Right lobe of liver (tissue), 6 donors: Measurements from ENCODE around the gene PSORS1C2. TPM values are rescaled to one million over a fixed set of nuclear protein-coding genes. Genes with fewer than 3 reads are reported as not detected.
"Not testable (repeated sequence)": the region's sequence is repeated elsewhere in the genome, so short reads cannot be mapped to it uniquely, and the experiment has no call there.

Source experiments
- ATAC-seq, 4 donors: fragments of 200-7000 bp; cut with Tn5 transposase; one replicate each; pipeline ENCODE4 v1.9.1; 2020; ENCODE audit warnings: mild to moderate bottlenecking in 4 of 4, moderate library complexity in 4 of 4
- DNase-seq, 3 donors: peaks; one replicate each; pipeline ENCODE4 v3.0.0-alpha.2; 2020
- H3K27ac ChIP-seq, 3 donors: fragments of 200-600 bp; one replicate each; pipeline ENCODE4 v1.8.0; 2022
- H3K27me3 ChIP-seq, 2 donors: fragments of 200-600 bp; one replicate each; pipeline ENCODE4 v1.8.0; 2022
- H3K36me3 ChIP-seq, 4 donors: fragments of 200-600 bp; sonication (generic) in 1 of 4; one replicate each; pipeline versions ENCODE4 v1.5.1 to v1.8.0; 2017 to 2022; ENCODE audit warnings: control low read depth in 1 of 4
- H3K4me1 ChIP-seq, 4 donors: fragments of 200-600 bp; sonication (generic) in 1 of 4; one replicate each; pipeline versions ENCODE4 v1.5.1 to v1.8.0; 2017 to 2022; ENCODE audit warnings: control low read depth in 1 of 4
- H3K4me3 ChIP-seq, 3 donors: fragments of 200-600 bp; one replicate each; pipeline ENCODE4 v1.8.0; 2022
- H3K9me3 ChIP-seq, 4 donors: fragments of 200-600 bp; sonication (generic) in 1 of 4; one replicate each; pipeline versions ENCODE4 v1.5.1 to v1.8.0; 2017 to 2022; ENCODE audit warnings: control low read depth in 1 of 4
- CTCF ChIP-seq, 4 donors: fragments of 200-600 bp in 3 of 4; fragments of 450-650 bp in 1 of 4; IDR thresholded peaks; one replicate each; pipeline versions ENCODE4 v1.5.1 to v1.8.0; 2016 to 2022; ENCODE audit warnings: antibody characterized with exemption in 4 of 4, mild to moderate bottlenecking in 2 of 4
- POLR2A ChIP-seq: fragments of 450-650 bp; IDR thresholded peaks from one replicate; pipeline ENCODE4 v1.6.1; 2017; ENCODE audit warnings: antibody characterized with exemption, mild to moderate bottlenecking
- WGBS: methylation state at CpG from one replicate; pipeline ENCODE4 v1.1.6; 2018; ENCODE audit warnings: low coverage, low lambda C conversion rate; ENCODE audit not compliant: insufficient coverage; ENCODE audit errors: missing lambda C conversion rate; 5-methylcytosine and 5-hydroxymethylcytosine counted together
- intact Hi-C, 2 donors: fragments of 100-400 bp; cut with DNase I; formaldehyde crosslinking; loops; one replicate each; pipeline versions ENCODE4 v1.11.2 to v1.14.1; 2022
- long read RNA-seq: library from polyadenylated mRNA; unstranded; transcript quantifications from one replicate; pipeline ENCODE4 v2.0.0, GENCODE V29; 2019
- total RNA-seq, 6 experiments: library from RNA; depleted of rRNA in 2 of 6; stranded (reverse); fragments of >200 nt in 2 of 6; fragmentation: NEBNext Ultra II Directional in 3 of 6; extraction: Animal tissue kit (Norgen Biotek cat#: 25700) in 3 of 6; gene quantifications; one replicate each; pipeline versions ENCODE4 v1.1.0 to v1.2.4, GENCODE V29; 2016 to 2023
- donor health status: DM: no; HTN: yes; CAD: no.
- donor health status: DM: no; HTN: no; CAD: no.
- donor health status: DM: no; HTN: no; CAD: no.
- donor health status: DM: no; HTN: yes; CAD: no.
- donor health status: DM: no; HTN: yes; CAD: no.

The PSORS1C2 gene
- total RNA-seq: not detected
- long read RNA-seq: 0 reads

- Histone ChIP-seq H3K27ac (no peak within 1 kb of the TSS), H3K4me3 (no peak within 1 kb of the TSS), H3K36me3 (no peaks in the 10 kb centered on the region), H3K27me3 (no peaks in the 10 kb centered on the region), H3K9me3 (no peaks in the 10 kb centered on the region), H3K4me1 (no peaks in the 10 kb centered on the region)
- no peak for TF ChIP-seq CTCF (IDR thresholded peaks at IDR 0.05)
- no peak for TF ChIP-seq POLR2A
- intact Hi-C loops: loop anchor here (5.0 to 10.0 kb wide), 3 partner anchors 53 to 238 kb away; no protein-coding TSS in a partner anchor
- no peak for DNase-seq
- no peak for ATAC-seq
- no CpG with 5 or more reads among the region's 4 CpGs for WGBS
Measured at GRCh38 chr6:31138982-31139381, at the start of gene PSORS1C2. PSORS1C2 (minus strand) TSS chr6:31139066; CDS start chr6:31139026, 40 bp downstream.

DNA sequence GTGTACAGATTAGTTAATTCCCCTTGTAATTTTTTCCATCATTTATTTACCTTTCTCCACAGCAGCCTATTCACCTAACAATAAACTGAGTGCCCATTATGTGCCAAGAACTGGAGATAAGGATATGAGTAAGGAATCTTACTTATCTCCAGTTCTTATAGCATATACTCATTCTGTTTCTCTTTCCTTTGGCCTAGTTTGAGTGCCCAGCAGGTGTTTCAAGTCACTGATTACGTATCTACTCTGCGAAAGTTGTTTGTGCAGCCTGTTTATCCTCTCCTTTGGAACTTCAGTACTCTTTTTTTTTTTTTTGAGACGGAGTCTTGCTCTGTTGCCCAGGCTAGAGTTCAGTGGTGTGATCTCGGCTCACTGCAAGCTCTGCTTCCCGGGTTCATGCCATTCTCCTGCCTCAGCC is 48.9 kb upstream of the PSORS1C2 start:
- no peak overlapping the region for H3K27ac ChIP-seq

GRCh38 chr6:31186052-31186734 is 47.3 kb upstream of the PSORS1C2 start:
- H3K4me3 ChIP-seq: peak overlapping the region; percentile 25 to 52 (median 50)
- no peaks in the 10 kb centered on the region for H3K27me3 ChIP-seq
- H3K4me1 ChIP-seq: peaks cover 0 to 14% (median 3%) of the 10 kb centered on the region in 4 donors
- peak; percentile 84 to 89 (median 86) for ATAC-seq
- peak; percentile 86 to 90 (median 88) for DNase-seq
- intact Hi-C loops: no loop called here
- TF ChIP-seq POLR2A (peak; percentile 55), CTCF (IDR thresholded peaks at IDR 0.05) (no peak)
- WGBS: 30% methylated on average over 17 of the region's 24 CpGs
- no peaks in the 10 kb centered on the region for H3K9me3 ChIP-seq
- H3K36me3 ChIP-seq: no peaks in the 10 kb centered on the region
- H3K27ac ChIP-seq: peak overlapping the region; percentile 87 to 96 (median 91)

More for the DNA sequence above, 48.9 kb upstream of the PSORS1C2 start:
- ATAC-seq (peak in 1 of 4 donors; percentile 11), DNase-seq (no peak)
- no peak for TF ChIP-seq CTCF (IDR thresholded peaks at IDR 0.05)
- no peak for TF ChIP-seq POLR2A
- intact Hi-C loops: no loop called here
- 87% methylated on average over 5 of the region's 5 CpGs for WGBS
- Histone ChIP-seq H3K9me3 (no peaks in the 10 kb centered on the region), H3K4me3 (no peak overlapping the region), H3K36me3 (no peaks in the 10 kb centered on the region), H3K27me3 (no peaks in the 10 kb centered on the region), H3K4me1 (peaks cover 0 to 14% (median 3%) of the 10 kb centered on the region in 4 donors)

DNA sequence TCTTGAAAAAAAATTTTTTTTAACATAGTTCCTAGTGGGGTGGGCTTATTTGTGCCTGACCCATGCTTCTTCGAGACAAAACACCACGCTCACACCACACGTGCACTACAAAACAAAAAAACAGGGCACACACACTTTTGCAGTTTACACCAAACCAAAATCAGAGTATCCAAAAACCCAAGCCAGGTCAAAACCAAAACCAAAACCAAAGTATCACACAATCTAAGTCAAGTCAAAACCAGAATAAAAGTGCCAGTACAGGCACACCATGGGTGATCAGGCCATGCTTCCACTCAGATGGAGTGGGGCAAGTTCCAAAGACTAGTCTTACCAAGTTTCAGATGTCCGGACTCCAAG is 46.8 kb upstream of the PSORS1C2 start:
- intact Hi-C loops, DNase-seq, H3K27me3 ChIP-seq, H3K9me3 ChIP-seq, H3K36me3 ChIP-seq: not testable (repeated sequence)
- ATAC-seq: peak; percentile 56 to 60 (median 60)
- Histone ChIP-seq H3K4me1 (peaks cover 0 to 14% (median 3%) of the 10 kb centered on the region in 4 donors), H3K4me3 (peak overlapping the region; percentile 25 to 52 (median 50)), H3K27ac (peak overlapping the region; percentile 87 to 96 (median 91))
- WGBS: 23% methylated on average over 4 of the region's 4 CpGs

GRCh38 chr6:31183859-31184258 is 45.0 kb upstream of the PSORS1C2 start:
- H3K27ac ChIP-seq, H3K27me3 ChIP-seq, H3K36me3 ChIP-seq, ATAC-seq, H3K9me3 ChIP-seq, H3K4me3 ChIP-seq, DNase-seq, intact Hi-C loops: not testable (repeated sequence)
- 33% methylated on average over 1 of the region's 6 CpGs for WGBS
- peaks cover 0 to 14% (median 3%) of the 10 kb centered on the region in 4 donors for H3K4me1 ChIP-seq

DNA sequence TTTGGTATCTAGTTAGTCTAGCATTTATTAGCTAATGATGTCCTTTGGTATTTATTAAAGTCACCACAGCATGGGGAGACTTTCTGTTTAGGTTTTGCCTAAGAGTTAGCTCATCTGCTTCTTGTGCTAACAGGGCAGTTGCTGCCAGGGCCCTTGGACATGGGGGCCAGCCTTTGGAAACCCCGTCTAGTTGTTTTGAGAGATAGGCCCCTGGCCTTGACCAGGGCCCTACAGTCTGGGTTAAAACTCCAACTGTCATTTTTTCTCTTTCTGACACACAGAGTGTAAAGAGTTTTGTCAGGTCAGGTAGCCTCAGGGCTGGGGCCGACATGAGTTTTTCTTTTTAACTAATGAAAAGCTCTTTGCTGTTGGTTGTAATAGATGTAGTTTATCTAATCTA is 44.4 kb upstream of the PSORS1C2 start:
- WGBS: 58% methylated on average over 2 of the region's 2 CpGs
- not testable (repeated sequence) for H3K4me3 ChIP-seq

More for the DNA sequence above, 44.4 kb upstream of the PSORS1C2 start:
- DNase-seq, intact Hi-C loops, H3K9me3 ChIP-seq, ATAC-seq, H3K36me3 ChIP-seq, H3K27me3 ChIP-seq, H3K27ac ChIP-seq: not testable (repeated sequence)
- H3K4me1 ChIP-seq: peaks cover 0 to 14% (median 3%) of the 10 kb centered on the region in 4 donors
